ENCODE results near the gene NCOA3.

Gene NCOA3

GRCh38 chr20:47667531-47668312 is 166.0 kb downstream of the NCOA3 start:
- no peaks in the 10 kb centered on the region for H3K4me1 ChIP-seq (ENCODE audit: control insufficient read depth, insufficient read depth, low read length, poor library complexity, severe bottlenecking)
- no peak for DNase-seq
- H3K27me3 ChIP-seq (replicated peaks; ENCODE audit: control insufficient read depth, insufficient read depth, low read length, poor library complexity, severe bottlenecking) = no peaks in the 10 kb centered on the region
- H3K27ac ChIP-seq (ENCODE audit: insufficient read depth, low read length, poor library complexity, severe bottlenecking) = no peak overlapping the region
- peaks cover 2% of the 10 kb centered on the region for H3K36me3 ChIP-seq (ENCODE audit: control insufficient read depth, insufficient read depth, low read length)
- no peak overlapping the region for H3K4me3 ChIP-seq (ENCODE audit: insufficient read depth, low read depth, low read length, poor library complexity, severe bottlenecking)
- H3K9me3 ChIP-seq (ENCODE audit: control insufficient read depth, low read length) = no peaks in the 10 kb centered on the region

GRCh38 chr20:47668313-47669151 is 166.8 kb downstream of the NCOA3 start:
- H3K4me3 ChIP-seq (ENCODE audit: insufficient read depth, low read depth, low read length, poor library complexity, severe bottlenecking) = no peak overlapping the region

DNA sequence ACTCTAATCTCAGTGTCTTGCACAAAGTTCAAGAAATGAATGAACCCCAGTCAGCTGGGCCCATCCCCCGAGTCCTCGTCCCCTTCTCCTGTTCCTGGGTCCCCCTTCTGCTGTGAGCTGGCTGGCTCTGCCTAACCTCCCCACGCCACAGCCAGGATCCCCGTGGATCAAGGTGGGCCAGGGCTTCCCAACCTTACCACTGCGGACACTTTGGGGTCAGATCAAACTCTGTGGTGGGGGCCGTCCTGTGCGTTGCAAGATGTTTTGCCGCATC is 167.4 kb downstream of the NCOA3 start:
- Histone ChIP-seq H3K36me3 (ENCODE audit: control insufficient read depth, insufficient read depth, low read length) (no peaks in the 10 kb centered on the region), H3K27ac (ENCODE audit: insufficient read depth, low read length, poor library complexity, severe bottlenecking) (no peak overlapping the region), H3K9me3 (ENCODE audit: control insufficient read depth, low read length) (no peaks in the 10 kb centered on the region), H3K27me3 (replicated peaks; ENCODE audit: control insufficient read depth, insufficient read depth, low read length, poor library complexity, severe bottlenecking) (no peaks in the 10 kb centered on the region), H3K4me1 (ENCODE audit: control insufficient read depth, insufficient read depth, low read length, poor library complexity, severe bottlenecking) (no peaks in the 10 kb centered on the region), H3K4me3 (ENCODE audit: insufficient read depth, low read depth, low read length, poor library complexity, severe bottlenecking) (no peak overlapping the region)
- no peak for DNase-seq

More at GRCh38 chr20:47668313-47669151, 166.8 kb downstream of the NCOA3 start:
- H3K4me1 ChIP-seq (ENCODE audit: control insufficient read depth, insufficient read depth, low read length, poor library complexity, severe bottlenecking) = no peaks in the 10 kb centered on the region
- no peaks in the 10 kb centered on the region for H3K9me3 ChIP-seq (ENCODE audit: control insufficient read depth, low read length)
- H3K27ac ChIP-seq (ENCODE audit: insufficient read depth, low read length, poor library complexity, severe bottlenecking) = no peak overlapping the region
- no peak for DNase-seq
- H3K27me3 ChIP-seq (replicated peaks; ENCODE audit: control insufficient read depth, insufficient read depth, low read length, poor library complexity, severe bottlenecking) = no peaks in the 10 kb centered on the region
- H3K36me3 ChIP-seq (ENCODE audit: control insufficient read depth, insufficient read depth, low read length) = no peaks in the 10 kb centered on the region

- no peak overlapping the region for H3K4me3 ChIP-seq (ENCODE audit: insufficient read depth, low read depth, low read length, poor library complexity, severe bottlenecking)
- H3K27me3 ChIP-seq (replicated peaks; ENCODE audit: control insufficient read depth, insufficient read depth, low read length, poor library complexity, severe bottlenecking) = no peaks in the 10 kb centered on the region
- no peaks in the 10 kb centered on the region for H3K36me3 ChIP-seq (ENCODE audit: control insufficient read depth, insufficient read depth, low read length)
- H3K27ac ChIP-seq (ENCODE audit: insufficient read depth, low read length, poor library complexity, severe bottlenecking) = no peak overlapping the region
- DNase-seq = no peak
- no peaks in the 10 kb centered on the region for H3K9me3 ChIP-seq (ENCODE audit: control insufficient read depth, low read length)
- H3K4me1 ChIP-seq (ENCODE audit: control insufficient read depth, insufficient read depth, low read length, poor library complexity, severe bottlenecking) = no peaks in the 10 kb centered on the region
Observed at GRCh38 chr20:47669489-47669888, 167.8 kb downstream of the NCOA3 start.

DNA sequence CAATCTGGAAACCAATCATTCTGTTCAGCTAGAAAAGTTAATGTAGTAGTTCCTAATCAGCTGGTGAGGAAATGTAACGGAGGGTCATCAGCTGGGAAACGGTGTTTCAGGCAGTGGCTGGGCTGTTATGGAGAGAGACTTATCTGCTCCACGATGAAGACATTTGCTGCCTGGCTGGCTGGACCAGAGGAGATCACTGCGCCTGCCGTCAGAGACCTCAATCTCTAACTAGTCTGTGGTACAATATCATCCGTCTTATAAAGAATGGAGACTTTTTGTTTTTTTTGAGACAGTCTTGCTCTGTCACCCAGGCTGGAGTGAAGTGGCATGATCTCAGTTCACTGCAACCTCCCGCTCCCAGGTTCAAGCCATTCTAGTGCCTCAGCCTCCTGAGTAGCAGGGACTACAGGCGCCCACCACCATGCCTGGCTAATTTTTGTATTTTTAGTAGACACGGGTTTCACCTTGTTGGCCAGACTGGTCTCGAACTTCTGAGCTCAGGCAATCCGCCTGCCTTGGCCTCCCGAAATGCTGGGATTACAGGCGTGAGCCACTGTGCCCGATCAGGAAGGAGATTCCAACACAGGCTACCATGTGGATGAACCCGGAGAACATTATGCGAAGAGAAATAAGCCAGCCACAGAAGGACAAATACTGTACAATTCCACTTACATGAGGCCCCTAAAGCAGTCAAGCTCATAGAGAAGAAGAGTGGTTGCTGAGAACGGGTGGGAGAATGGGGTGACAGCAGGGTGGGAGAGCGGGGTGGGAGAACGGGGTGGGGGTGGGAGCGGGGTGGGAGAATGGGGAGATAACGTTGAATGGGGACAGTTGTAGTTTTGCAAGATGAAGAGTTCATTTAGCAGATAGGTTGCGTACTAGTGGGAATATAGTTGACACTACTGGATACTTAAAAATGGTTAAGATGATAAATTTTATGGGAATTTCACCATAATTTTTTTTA is 168.5 kb downstream of the NCOA3 start:
- no peaks in the 10 kb centered on the region for H3K9me3 ChIP-seq (ENCODE audit: control insufficient read depth, low read length)
- H3K4me3 ChIP-seq (ENCODE audit: insufficient read depth, low read depth, low read length, poor library complexity, severe bottlenecking) = no peak overlapping the region
- no peaks in the 10 kb centered on the region for H3K36me3 ChIP-seq (ENCODE audit: control insufficient read depth, insufficient read depth, low read length)
- no peaks in the 10 kb centered on the region for H3K27me3 ChIP-seq (replicated peaks; ENCODE audit: control insufficient read depth, insufficient read depth, low read length, poor library complexity, severe bottlenecking)
- DNase-seq = no peak
- no peak overlapping the region for H3K27ac ChIP-seq (ENCODE audit: insufficient read depth, low read length, poor library complexity, severe bottlenecking)
- H3K4me1 ChIP-seq (ENCODE audit: control insufficient read depth, insufficient read depth, low read length, poor library complexity, severe bottlenecking) = no peaks in the 10 kb centered on the region

GRCh38 chr20:47670913-47671312 is 169.2 kb downstream of the NCOA3 start:
- H3K36me3 ChIP-seq (ENCODE audit: control insufficient read depth, insufficient read depth, low read length) = no peaks in the 10 kb centered on the region

GRCh38 chr20:47672166-47672565 is 170.5 kb downstream of the NCOA3 start:
- no peak overlapping the region for H3K4me3 ChIP-seq (ENCODE audit: insufficient read depth, low read depth, low read length, poor library complexity, severe bottlenecking)
- no peaks in the 10 kb centered on the region for H3K9me3 ChIP-seq (ENCODE audit: control insufficient read depth, low read length)
- DNase-seq = no peak
- no peaks in the 10 kb centered on the region for H3K4me1 ChIP-seq (ENCODE audit: control insufficient read depth, insufficient read depth, low read length, poor library complexity, severe bottlenecking)
- H3K27ac ChIP-seq (ENCODE audit: insufficient read depth, low read length, poor library complexity, severe bottlenecking) = no peak overlapping the region
- no peaks in the 10 kb centered on the region for H3K36me3 ChIP-seq (ENCODE audit: control insufficient read depth, insufficient read depth, low read length)
- no peaks in the 10 kb centered on the region for H3K27me3 ChIP-seq (replicated peaks; ENCODE audit: control insufficient read depth, insufficient read depth, low read length, poor library complexity, severe bottlenecking)

More at GRCh38 chr20:47670913-47671312, 169.2 kb downstream of the NCOA3 start:
- Histone ChIP-seq H3K27ac (ENCODE audit: insufficient read depth, low read length, poor library complexity, severe bottlenecking) (no peak overlapping the region), H3K4me1 (ENCODE audit: control insufficient read depth, insufficient read depth, low read length, poor library complexity, severe bottlenecking) (no peaks in the 10 kb centered on the region), H3K9me3 (ENCODE audit: control insufficient read depth, low read length) (no peaks in the 10 kb centered on the region), H3K4me3 (ENCODE audit: insufficient read depth, low read depth, low read length, poor library complexity, severe bottlenecking) (no peak overlapping the region), H3K27me3 (replicated peaks; ENCODE audit: control insufficient read depth, insufficient read depth, low read length, poor library complexity, severe bottlenecking) (no peaks in the 10 kb centered on the region)
- DNase-seq = no peak

DNA sequence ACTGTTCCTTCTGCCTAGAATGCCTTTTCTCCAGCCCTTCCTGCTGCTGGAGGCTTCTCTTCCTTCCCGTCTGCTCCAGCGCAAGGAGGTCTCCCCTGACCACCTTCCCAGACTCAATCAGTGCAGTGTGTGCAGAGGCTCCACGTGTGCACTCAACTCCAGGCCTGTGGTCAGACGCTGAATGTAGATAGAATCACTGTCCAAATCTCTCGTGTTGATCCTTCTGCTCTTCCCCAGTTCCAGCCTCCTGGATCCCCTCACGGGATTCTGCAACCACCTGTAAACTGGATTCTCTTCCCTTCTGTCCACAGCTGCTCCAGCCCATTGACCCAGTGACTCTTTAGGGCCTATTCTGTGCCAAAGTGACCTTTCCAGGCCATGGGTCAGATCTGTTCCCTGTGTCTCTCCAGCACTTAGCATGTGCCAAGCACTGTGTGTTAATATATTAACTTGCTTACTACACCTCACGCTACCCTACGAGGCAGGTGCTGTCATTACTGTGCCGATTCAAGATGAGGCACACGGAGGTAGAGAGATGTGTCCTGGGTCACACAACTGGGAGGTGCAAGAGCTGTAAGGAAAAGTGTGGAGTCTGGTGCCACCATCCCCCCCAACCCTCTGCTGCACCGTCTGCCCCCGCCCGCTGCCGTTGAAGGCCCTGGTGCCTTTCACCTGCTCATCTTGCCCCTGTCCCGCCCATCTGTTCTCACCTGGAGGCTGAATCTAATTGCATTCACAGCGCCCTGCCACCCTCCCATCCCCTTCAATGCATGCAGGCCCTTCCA is 171.4 kb downstream of the NCOA3 start:
- Histone ChIP-seq H3K9me3 (ENCODE audit: control insufficient read depth, low read length) (no peaks in the 10 kb centered on the region), H3K36me3 (ENCODE audit: control insufficient read depth, insufficient read depth, low read length) (no peaks in the 10 kb centered on the region), H3K4me1 (ENCODE audit: control insufficient read depth, insufficient read depth, low read length, poor library complexity, severe bottlenecking) (no peaks in the 10 kb centered on the region), H3K27ac (ENCODE audit: insufficient read depth, low read length, poor library complexity, severe bottlenecking) (no peak overlapping the region), H3K4me3 (ENCODE audit: insufficient read depth, low read depth, low read length, poor library complexity, severe bottlenecking) (no peak overlapping the region), H3K27me3 (replicated peaks; ENCODE audit: control insufficient read depth, insufficient read depth, low read length, poor library complexity, severe bottlenecking) (no peaks in the 10 kb centered on the region)
- no peak for DNase-seq

- no peaks in the 10 kb centered on the region for H3K9me3 ChIP-seq (ENCODE audit: control insufficient read depth, low read length)
- no peak for DNase-seq
- no peaks in the 10 kb centered on the region for H3K36me3 ChIP-seq (ENCODE audit: control insufficient read depth, insufficient read depth, low read length)
- no peaks in the 10 kb centered on the region for H3K27me3 ChIP-seq (replicated peaks; ENCODE audit: control insufficient read depth, insufficient read depth, low read length, poor library complexity, severe bottlenecking)
- H3K27ac ChIP-seq (ENCODE audit: insufficient read depth, low read length, poor library complexity, severe bottlenecking) = no peak overlapping the region
- H3K4me3 ChIP-seq (ENCODE audit: insufficient read depth, low read depth, low read length, poor library complexity, severe bottlenecking) = no peak overlapping the region
- no peaks in the 10 kb centered on the region for H3K4me1 ChIP-seq (ENCODE audit: control insufficient read depth, insufficient read depth, low read length, poor library complexity, severe bottlenecking)
Observed at GRCh38 chr20:47673671-47673955, 171.9 kb downstream of the NCOA3 start.
